GM23248 (cell line): ENCODE data around the gene GHRH.

ENCODE experiments used
- EZH2 ChIP-seq: fragments of 200-600 bp; sonication (generic); IDR thresholded peaks from 2 replicates; pipeline ENCODE4 v1.6.1; 2018; ENCODE audit warnings: antibody characterized with exemption, mild to moderate bottlenecking; ENCODE audit not compliant: insufficient read depth, poor library complexity, severe bottlenecking
- EZH2phosphoT487 ChIP-seq: fragments of 200-600 bp; sonication (generic); IDR thresholded peaks from 2 replicates; pipeline ENCODE4 v1.6.1; 2018; ENCODE audit warnings: antibody characterized with exemption, moderate library complexity, mild to moderate bottlenecking, low read depth; ENCODE audit not compliant: insufficient read depth

DNA sequence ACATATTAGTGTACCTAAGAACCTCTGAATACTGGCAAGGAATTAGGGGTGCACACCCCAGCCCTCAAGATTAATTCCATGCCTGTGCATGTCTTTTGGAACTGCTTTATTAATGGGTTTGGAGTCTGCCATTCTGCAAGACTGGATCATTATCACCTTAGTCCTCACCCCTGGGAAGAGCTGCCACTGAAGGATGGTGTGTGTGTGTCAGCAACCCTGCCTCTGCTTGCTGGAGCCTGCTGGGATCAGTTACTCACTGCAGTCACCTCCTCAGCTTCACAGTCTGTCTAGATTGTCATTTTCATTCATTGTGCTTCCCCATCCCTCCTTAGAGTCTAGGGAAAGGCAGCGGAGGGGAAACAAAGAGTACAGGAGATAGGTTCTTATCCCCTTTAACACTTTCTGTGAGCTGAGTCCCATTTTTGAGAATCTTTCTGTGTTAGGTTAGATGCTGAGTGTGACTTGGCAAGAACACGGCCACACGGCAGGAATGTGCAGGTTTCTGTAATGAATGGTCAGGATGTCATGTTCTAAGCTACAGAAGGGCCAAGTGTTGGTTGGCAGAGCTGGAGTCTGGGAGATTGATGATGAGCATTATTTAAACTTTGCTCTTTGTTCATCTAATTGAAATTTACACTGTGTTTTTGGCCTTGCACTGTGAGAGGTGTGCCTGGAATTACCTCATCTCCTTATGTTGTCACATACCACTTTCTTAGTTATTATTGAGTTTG is 21.1 kb downstream of the GHRH start:
- TF ChIP-seq EZH2phosphoT487 = no peak
- TF ChIP-seq EZH2 = no peak
